ENCODE results near the gene SV2B.

DNA sequence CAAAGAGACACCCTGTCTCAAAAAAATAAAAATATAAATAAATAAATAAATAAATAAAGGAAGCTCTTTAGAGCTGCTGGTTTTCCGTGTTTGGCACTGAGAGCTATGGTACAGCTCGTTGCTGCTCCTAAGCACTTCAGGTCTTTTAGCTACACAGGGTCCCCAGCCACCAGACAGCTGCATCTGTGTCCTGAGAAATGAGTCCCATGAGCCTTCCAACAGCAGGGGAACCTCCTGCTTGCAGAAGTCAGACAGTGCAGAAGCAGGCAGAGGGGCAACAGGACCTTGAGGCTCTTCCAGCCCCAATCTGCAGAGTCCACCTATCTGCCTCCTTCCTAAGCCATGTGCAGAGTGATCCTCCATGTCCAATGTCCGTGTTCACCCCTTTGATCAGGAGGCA, 159.0 kb downstream of the SV2B start:
- TF ChIP-seq CTCF (IDR thresholded peaks at IDR 0.05) = no peak
- TF ChIP-seq POLR2A (IDR thresholded peaks at IDR 0.05) = no peak

Data from adrenal gland (tissue), 5 donors.